NCI-H2196 treated with DMSO at 0.1 percent for 48 hours (cell line): ENCODE measurements around the gene TLK1.

ENCODE experiments used
- DNase-seq: peaks from one replicate; lab custom pipeline; 2025; ENCODE audit not compliant: unreplicated experiment; lab: John Stamatoyannopoulos, UW

Gene TLK1

DNA sequence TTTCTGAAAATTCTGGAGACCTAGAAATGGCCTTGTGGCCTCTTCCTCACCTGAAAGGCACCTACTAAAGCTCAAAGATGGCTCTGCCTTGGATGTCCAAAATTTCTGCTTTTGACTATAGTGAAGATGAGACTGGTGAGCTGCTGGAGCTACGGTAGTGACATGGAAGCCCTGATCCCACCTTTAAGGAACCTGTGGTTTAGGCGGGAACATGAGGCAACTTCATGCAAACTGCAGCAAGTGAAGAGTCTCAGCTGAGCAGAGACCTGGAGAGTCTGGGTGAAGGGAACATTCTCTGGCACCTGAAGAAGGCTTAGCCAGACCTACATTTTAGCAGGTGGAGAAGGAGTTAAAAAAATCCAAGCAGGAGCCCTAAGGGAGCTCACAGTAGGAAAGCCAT is 191.7 kb downstream of the TLK1 start:
- no peak for DNase-seq

DNA sequence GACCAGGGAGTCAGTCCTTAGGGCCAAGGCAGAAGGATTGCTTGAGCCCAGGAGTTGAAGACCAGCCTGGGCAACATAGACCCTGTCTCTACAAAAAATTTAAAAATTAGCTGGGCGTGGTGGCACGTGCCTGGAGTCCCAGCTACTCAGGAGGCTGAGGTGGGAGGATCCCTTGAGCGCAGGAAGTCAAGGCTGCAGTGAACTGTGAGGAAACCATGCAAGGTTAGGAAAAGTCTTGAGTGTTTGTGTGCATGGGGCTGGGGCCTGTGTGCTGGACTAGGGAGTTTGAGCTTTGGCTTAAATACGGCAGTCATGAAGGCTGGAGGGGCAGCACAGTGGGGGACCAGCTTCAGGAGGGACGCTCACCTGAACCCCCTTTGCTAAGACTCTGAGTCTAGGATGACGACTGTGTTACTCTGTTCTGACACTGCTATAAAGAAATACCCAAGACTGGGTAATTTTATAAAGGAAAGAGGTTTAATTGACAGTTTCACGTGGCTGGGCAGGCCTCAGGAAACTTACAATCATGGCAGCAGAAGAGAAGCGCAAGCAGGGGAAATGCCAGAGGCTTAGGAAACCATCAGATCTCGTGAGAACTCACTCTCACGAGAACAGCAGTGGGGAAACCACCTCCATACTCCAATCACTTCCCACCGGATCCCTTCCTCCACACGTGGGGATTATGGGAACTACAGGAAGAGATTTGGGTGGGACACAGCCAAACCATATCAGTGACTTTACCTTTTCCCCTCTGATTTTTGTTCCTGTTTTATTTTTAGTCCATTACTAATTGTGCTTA is 192.3 kb downstream of the TLK1 start:
- DNase-seq, result no peak

DNA sequence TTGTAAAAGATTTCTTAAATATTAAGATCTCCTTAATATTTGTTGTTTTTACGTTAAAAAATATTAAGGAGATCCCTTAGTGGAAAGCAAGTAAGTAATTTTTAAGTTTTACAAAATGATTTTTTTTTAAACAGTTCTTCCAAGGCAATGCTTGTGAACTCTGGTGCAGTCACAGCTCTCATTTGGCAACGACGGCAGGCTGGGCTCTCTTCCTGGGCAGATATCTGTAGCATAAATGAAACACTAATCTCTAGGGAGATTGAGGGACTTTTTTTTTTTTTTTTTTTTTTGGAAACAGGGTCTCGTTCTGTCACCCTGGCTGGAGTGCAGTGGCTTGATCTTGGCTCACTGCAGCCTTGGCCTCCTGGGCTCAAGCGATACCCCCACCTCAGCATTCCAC is 193.1 kb downstream of the TLK1 start:
- no peak for DNase-seq

DNA sequence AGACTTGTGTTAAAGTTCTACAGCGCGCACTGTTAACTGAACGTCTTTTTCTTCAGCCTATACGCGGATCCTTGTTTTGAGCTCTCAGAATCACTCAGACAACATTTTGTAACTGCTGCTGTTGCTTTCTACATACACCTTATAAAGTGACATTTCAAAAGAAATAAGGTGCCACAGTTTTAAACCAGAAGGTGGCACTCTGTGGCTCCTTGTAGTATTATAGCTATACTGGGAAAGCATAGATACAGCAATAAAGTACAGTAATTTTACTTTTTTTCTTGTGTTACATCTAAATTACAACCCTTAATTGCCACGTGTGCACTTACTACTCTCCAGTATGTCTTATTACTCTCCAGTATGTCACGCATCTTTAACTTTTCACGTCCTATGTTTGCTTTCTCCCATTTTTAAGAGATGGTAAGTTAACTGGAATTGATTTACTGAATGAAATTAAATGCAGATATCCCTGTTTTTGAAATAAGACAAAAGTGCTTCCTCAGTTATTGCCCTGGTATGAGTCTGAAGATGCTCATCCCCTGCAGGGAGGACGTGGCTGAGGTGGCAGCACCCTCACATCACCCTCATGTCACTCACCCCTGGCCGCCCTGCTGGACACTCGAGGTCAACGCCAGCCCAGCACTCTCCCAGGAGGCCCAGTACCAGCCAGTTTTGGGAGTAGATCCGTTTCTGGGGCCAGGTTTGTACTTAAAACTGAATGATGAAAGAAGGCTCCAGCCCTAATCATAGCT is 193.9 kb downstream of the TLK1 start:
- DNase-seq, result no peak

DNA sequence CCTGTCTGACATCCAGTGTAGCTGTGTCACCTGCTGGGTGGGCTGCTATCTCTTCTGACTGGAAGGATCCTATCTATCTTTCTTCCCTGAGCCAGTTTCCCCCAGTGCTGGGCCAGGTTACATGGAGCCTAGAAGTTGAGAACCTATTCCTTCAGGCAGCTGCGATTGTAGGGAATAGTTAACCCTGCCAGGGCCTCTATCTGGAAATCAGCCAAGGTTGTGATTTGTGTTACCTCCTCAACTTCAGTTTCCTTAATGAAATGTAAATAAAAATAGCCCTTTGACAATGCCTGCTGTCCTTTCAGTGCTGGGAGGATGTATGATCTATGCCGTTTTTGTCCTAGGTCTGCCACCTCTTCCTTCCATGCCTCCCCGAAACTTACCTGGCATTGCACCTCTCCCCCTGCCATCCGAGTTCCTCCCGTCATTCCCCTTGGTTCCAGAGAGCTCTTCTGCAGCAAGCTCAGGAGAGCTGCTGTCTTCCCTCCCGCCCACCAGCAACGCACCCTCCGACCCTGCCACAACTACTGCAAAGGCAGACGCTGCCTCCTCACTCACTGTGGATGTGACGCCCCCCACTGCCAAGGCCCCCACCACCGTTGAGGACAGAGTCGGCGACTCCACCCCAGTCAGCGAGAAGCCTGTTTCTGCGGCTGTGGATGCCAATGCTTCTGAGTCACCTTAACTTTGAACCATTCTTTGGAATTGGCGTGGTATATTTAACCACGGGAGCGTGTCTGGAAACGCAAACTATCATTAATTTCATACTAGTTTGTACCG is 195.1 kb downstream of the TLK1 start:
- DNase-seq, result no peak

DNA sequence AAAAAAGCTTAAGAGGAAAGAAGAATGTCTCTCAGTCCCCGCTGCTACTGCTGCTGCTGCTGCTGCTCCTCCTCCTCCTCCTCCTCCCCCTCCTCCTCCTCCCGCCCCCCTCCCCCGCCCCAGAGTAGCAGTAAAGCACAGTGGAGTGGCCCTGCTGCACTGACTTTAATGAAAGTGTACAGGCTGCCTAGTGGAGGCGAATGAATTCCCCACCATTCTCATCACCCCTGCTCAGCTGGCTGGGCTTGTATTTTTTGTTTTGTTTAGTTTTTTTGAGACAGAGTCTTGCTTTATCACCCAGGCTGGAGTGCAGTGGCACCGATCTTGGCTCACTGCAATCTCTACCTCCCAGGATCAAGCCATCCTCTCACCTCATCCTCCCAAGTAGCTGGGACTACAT is 197.3 kb downstream of the TLK1 start:
- no peak for DNase-seq

DNA sequence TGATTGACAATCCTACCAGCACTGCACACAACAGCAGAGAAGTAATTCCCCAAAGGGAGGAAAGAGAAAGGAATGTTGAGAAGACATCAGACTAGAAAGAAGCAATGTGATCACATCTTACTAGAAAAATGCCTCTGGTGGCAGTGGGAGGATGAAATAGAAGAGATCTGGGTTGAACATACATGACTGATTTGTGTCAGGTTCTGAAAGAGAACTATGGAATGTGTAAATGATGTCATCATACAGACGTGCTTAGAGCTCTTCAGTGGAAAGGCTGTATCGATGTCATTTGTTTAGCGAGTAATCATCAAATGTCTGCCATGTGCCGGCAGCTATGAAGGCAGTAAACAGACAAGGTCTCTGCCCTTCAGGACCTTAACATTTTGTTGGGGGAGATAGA is 206.8 kb downstream of the TLK1 start:
- DNase-seq, result no peak

DNA sequence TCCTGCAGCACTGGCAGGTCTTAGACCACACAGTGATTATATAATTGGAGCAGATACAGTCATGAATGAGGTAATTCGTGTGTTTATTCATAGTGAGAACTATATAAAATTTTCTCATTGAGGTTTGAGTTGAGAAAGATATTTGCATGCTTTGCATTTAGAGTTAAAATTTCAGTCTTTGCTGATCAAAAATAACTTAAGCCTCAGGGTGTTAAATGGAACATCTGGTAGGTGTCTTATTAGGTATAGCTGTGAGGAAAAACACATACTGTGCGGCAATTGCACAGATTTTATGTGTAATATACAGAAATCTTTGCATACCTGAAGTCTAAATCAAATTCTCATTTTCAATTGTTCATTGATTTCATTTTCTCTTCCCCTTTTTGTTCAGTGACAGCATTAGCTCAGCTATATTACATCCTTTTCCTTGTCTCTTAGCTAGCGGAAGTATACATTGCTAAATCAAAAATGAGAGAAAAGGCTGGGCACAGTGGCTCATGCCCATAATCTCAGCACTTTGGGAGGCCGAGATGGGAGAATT is 210.4 kb downstream of the TLK1 start:
- DNase-seq, result no peak

DNA sequence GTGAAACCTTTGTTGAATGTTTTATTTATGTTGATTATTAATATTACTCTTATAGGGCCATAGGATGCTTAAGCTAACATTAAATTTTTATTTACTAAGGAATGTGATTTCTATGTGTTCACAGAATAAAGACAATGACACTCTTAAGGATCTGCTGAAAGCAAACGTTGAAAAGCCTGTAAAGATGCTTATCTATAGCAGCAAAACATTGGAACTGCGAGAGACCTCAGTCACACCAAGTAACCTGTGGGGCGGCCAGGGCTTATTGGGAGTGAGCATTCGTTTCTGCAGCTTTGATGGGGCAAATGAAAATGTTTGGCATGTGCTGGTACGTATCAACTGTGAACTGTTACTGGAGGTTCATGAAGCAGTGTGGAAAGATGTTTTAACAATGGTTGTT is 211.3 kb downstream of the TLK1 start:
- DNase-seq, result no peak

DNA sequence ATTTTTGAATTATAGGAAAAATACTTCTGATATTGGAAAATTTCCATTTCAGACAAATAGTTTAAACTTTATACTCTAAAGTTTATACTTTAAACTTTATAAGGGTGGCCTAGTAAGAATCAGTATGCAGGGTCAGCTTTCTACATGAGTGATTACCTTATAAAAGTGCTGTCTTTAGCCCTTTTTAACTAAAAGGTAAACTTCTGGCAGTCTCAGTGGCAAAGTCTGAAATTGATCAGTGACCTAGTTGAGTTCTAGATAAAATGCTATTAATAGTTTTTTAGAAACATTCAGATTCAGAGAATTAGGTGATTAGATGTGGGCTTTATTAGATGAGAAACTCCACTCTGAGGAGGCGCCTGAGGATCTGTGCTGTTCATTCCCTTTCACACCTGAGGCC is 216.1 kb downstream of the TLK1 start:
- DNase-seq, result no peak

DNA sequence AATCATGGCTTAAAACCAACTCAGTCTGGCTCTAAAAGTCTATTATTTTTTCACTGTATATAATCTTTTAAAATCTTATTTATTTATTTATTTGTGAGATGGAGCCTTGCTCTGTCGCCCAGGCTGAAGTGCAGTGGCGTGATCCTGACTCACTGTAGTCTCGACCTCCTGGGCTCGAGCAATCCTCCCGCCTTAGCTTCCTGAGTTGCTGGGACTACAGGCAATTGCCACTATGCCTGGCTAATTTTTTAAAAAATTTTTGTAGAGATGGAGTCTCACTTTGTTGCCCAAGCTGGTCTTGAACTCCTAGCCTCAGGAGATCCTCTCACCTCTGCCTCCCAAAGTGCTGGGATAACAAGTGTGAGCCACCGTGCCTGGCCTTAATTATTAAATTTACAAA is 217.1 kb downstream of the TLK1 start:
- no peak for DNase-seq

DNA sequence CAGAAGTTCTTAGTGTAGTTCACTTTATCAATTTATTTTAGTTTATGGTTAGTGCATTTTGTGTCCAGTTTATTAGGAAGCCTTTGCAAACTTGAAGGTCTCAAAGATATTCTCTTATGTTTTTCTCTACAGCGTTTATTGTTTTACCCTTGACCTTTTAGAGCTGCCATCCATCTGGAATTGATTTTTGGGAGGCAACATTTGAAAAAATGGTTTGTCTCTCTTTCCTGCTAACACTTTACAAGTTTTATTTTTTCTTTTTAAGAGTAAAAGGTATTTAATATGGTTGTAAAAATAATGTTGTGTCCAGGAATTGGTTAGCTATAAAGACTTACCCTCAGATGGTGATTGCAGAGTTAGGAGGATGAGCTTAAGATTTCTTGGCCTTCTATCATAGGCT is 217.7 kb downstream of the TLK1 start:
- no peak for DNase-seq

DNA sequence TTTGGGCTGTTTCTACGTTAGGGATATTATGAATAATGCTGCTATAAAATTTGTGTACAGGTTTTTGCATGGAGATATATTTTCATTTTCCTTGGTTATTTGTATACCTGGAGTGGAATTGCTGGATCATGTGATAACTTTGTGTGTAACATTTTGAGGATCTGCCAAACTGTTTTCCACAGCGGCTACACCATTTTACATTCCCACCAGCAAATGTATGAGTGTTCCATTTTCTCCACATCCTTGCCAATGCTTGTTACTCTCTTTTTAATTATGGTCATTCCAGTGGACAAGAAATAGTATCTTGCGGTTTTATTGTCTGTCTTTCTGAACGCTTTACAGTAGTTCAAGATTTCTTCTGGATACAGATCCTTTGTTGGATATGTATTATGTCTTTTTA is 218.1 kb downstream of the TLK1 start:
- DNase-seq, result no peak
